ENCODE results near the gene MAPRE2.
A peak's percentile ranks its signal among the peaks of the same experiment; 100 is the strongest.

Gene MAPRE2

GRCh38 chr18:35040988-35041814 lies at the start of gene MAPRE2:
Gene MAPRE2 (plus strand): TSS chr18:35041413. CDS start chr18:35041540, 127 bp downstream.
- Histone ChIP-seq H3K9me3 (ENCODE audit: control insufficient read depth, low read length) (no peaks in the 10 kb centered on the region), H3K9ac (ENCODE audit: low read length) (peak within 1 kb of the TSS; percentile 84), H3K4me3 (ENCODE audit: low read length) (peak within 1 kb of the TSS; percentile 94), H3K27me3 (replicated peaks; ENCODE audit: control insufficient read depth, insufficient read depth, low read length) (no peaks in the 10 kb centered on the region), H3K4me1 (ENCODE audit: control insufficient read depth, insufficient read depth, low read length) (peaks cover 27% of the 10 kb centered on the region), H3K36me3 (ENCODE audit: control insufficient read depth, insufficient read depth, low read length, severe bottlenecking) (no peaks in the 10 kb centered on the region)
- peak; percentile 99 for DNase-seq (ENCODE audit: low read depth)

GRCh38 chr18:34991561-34991960 lies 49.7 kb upstream of the MAPRE2 start:
- Histone ChIP-seq H3K9ac (ENCODE audit: low read length) (no peak overlapping the region), H3K36me3 (ENCODE audit: control insufficient read depth, insufficient read depth, low read length, severe bottlenecking) (no peaks in the 10 kb centered on the region), H3K4me1 (ENCODE audit: control insufficient read depth, insufficient read depth, low read length) (no peaks in the 10 kb centered on the region), H3K4me3 (ENCODE audit: low read length) (no peak overlapping the region), H3K9me3 (ENCODE audit: control insufficient read depth, low read length) (no peaks in the 10 kb centered on the region), H3K27me3 (replicated peaks; ENCODE audit: control insufficient read depth, insufficient read depth, low read length) (no peaks in the 10 kb centered on the region)
- DNase-seq (ENCODE audit: low read depth): no peak

GRCh38 chr18:34993289-34993688 lies 47.9 kb upstream of the MAPRE2 start:
- no peaks in the 10 kb centered on the region for H3K4me1 ChIP-seq (ENCODE audit: control insufficient read depth, insufficient read depth, low read length)
- no peak overlapping the region for H3K9ac ChIP-seq (ENCODE audit: low read length)
- no peak overlapping the region for H3K4me3 ChIP-seq (ENCODE audit: low read length)
- H3K27me3 ChIP-seq (replicated peaks; ENCODE audit: control insufficient read depth, insufficient read depth, low read length): no peaks in the 10 kb centered on the region
- no peaks in the 10 kb centered on the region for H3K36me3 ChIP-seq (ENCODE audit: control insufficient read depth, insufficient read depth, low read length, severe bottlenecking)
- no peaks in the 10 kb centered on the region for H3K9me3 ChIP-seq (ENCODE audit: control insufficient read depth, low read length)
- DNase-seq (ENCODE audit: low read depth): no peak

DNA sequence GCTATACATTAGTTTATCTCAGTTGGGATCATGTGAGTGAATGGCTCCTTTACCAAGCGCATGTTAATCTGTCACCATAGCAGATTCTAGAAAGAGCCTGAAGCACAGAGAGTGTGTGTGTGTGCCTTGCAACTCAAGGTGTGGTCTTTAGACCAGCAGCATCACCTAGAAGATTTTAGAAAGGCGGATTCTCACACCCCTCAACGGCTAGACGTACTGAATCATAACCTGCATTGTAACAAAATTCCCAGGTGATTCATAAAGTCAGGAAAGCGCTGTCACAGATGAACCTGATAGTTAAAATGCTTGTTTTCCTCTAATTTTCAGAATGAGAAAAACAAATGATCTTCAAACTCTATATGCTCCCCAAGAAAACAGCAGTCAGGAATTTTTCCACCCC lies 45.5 kb upstream of the MAPRE2 start:
- no peak for DNase-seq (ENCODE audit: low read depth)
- H3K4me3 ChIP-seq (ENCODE audit: low read length): no peak overlapping the region
- no peaks in the 10 kb centered on the region for H3K36me3 ChIP-seq (ENCODE audit: control insufficient read depth, insufficient read depth, low read length, severe bottlenecking)
- H3K9ac ChIP-seq (ENCODE audit: low read length): no peak overlapping the region
- H3K27me3 ChIP-seq (replicated peaks; ENCODE audit: control insufficient read depth, insufficient read depth, low read length): no peaks in the 10 kb centered on the region
- H3K4me1 ChIP-seq (ENCODE audit: control insufficient read depth, insufficient read depth, low read length): peaks cover 5% of the 10 kb centered on the region
- no peaks in the 10 kb centered on the region for H3K9me3 ChIP-seq (ENCODE audit: control insufficient read depth, low read length)

GRCh38 chr18:34998661-34999060 lies 42.6 kb upstream of the MAPRE2 start:
- Histone ChIP-seq H3K4me3 (ENCODE audit: low read length) (no peak overlapping the region), H3K4me1 (ENCODE audit: control insufficient read depth, insufficient read depth, low read length) (peaks cover 5% of the 10 kb centered on the region), H3K9me3 (ENCODE audit: control insufficient read depth, low read length) (no peaks in the 10 kb centered on the region), H3K9ac (ENCODE audit: low read length) (no peak overlapping the region), H3K27me3 (replicated peaks; ENCODE audit: control insufficient read depth, insufficient read depth, low read length) (no peaks in the 10 kb centered on the region), H3K36me3 (ENCODE audit: control insufficient read depth, insufficient read depth, low read length, severe bottlenecking) (no peaks in the 10 kb centered on the region)
- DNase-seq (ENCODE audit: low read depth): no peak

- Histone ChIP-seq H3K36me3 (ENCODE audit: control insufficient read depth, insufficient read depth, low read length, severe bottlenecking) (no peaks in the 10 kb centered on the region), H3K4me1 (ENCODE audit: control insufficient read depth, insufficient read depth, low read length) (peaks cover 5% of the 10 kb centered on the region), H3K4me3 (ENCODE audit: low read length) (no peak overlapping the region), H3K27me3 (replicated peaks; ENCODE audit: control insufficient read depth, insufficient read depth, low read length) (no peaks in the 10 kb centered on the region), H3K9me3 (ENCODE audit: control insufficient read depth, low read length) (no peaks in the 10 kb centered on the region), H3K9ac (ENCODE audit: low read length) (no peak overlapping the region)
- DNase-seq (ENCODE audit: low read depth): no peak
These were observed 41.4 kb upstream of the MAPRE2 start for GRCh38 chr18:34999756-35000289.

DNA sequence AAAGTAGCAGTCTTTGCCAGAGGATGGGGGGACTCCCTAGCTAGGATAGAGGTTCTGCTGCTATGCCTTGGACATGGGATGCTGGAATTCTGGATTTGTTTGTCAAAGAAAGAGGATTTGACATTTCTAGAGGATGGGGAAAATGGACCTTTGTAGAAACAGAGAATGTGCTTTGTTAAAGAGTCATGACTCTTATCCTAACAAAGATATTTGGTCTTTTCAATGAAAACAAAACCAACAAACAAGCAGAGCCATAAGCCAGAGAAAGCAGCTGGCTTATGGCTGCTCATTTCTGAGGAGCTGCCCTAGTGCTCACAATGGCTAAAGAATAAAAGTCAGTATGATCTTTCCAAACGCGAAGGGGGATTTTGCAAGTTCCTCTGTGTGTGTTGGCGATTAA lies 40.8 kb upstream of the MAPRE2 start:
- no peak for DNase-seq (ENCODE audit: low read depth)
- Histone ChIP-seq H3K9ac (ENCODE audit: low read length) (no peak overlapping the region), H3K4me3 (ENCODE audit: low read length) (no peak overlapping the region), H3K36me3 (ENCODE audit: control insufficient read depth, insufficient read depth, low read length, severe bottlenecking) (no peaks in the 10 kb centered on the region), H3K4me1 (ENCODE audit: control insufficient read depth, insufficient read depth, low read length) (peaks cover 5% of the 10 kb centered on the region), H3K27me3 (replicated peaks; ENCODE audit: control insufficient read depth, insufficient read depth, low read length) (no peaks in the 10 kb centered on the region), H3K9me3 (ENCODE audit: control insufficient read depth, low read length) (no peaks in the 10 kb centered on the region)

GRCh38 chr18:35002120-35002519 lies 39.1 kb upstream of the MAPRE2 start:
- no peak for DNase-seq (ENCODE audit: low read depth)
- Histone ChIP-seq H3K4me1 (ENCODE audit: control insufficient read depth, insufficient read depth, low read length) (peaks cover 5% of the 10 kb centered on the region), H3K36me3 (ENCODE audit: control insufficient read depth, insufficient read depth, low read length, severe bottlenecking) (no peaks in the 10 kb centered on the region), H3K27me3 (replicated peaks; ENCODE audit: control insufficient read depth, insufficient read depth, low read length) (no peaks in the 10 kb centered on the region), H3K4me3 (ENCODE audit: low read length) (no peak overlapping the region), H3K9ac (ENCODE audit: low read length) (no peak overlapping the region), H3K9me3 (ENCODE audit: control insufficient read depth, low read length) (no peaks in the 10 kb centered on the region)

DNA sequence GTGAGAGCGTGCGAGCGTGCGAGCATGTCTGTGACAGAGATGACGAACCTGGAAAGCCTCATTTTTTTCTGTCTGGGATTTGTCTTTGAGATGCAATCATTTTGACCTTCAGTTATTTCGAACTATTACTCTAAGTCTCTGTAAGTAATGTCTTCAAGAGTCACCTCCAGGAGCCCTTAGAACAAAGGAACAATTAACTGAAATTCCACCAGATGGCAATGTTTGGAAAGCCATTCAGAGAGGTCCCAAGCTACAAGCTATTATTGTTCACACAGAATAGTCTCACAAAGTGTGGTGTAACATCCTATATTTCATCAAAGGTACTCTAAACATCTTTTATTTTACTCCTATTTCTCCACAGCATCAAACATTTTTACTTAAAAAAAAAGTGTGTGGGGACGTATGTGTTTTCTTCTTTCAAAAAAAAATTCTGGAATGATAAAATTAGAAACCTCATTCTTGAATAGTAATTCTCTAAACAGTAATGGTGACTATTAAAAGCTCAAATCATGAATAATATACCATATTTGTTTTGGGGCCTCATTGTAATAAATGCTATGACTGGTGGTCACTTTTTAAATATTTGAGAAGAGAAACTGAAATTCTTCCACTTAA lies 35.1 kb upstream of the MAPRE2 start:
- H3K27me3 ChIP-seq (replicated peaks; ENCODE audit: control insufficient read depth, insufficient read depth, low read length): no peaks in the 10 kb centered on the region
- no peaks in the 10 kb centered on the region for H3K36me3 ChIP-seq (ENCODE audit: control insufficient read depth, insufficient read depth, low read length, severe bottlenecking)
- no peak overlapping the region for H3K4me3 ChIP-seq (ENCODE audit: low read length)
- H3K9me3 ChIP-seq (ENCODE audit: control insufficient read depth, low read length): no peaks in the 10 kb centered on the region
- DNase-seq (ENCODE audit: low read depth): peak; percentile 89
- no peak overlapping the region for H3K9ac ChIP-seq (ENCODE audit: low read length)
- H3K4me1 ChIP-seq (ENCODE audit: control insufficient read depth, insufficient read depth, low read length): no peaks in the 10 kb centered on the region

- Histone ChIP-seq H3K27me3 (replicated peaks; ENCODE audit: control insufficient read depth, insufficient read depth, low read length) (no peaks in the 10 kb centered on the region), H3K9me3 (ENCODE audit: control insufficient read depth, low read length) (no peaks in the 10 kb centered on the region), H3K36me3 (ENCODE audit: control insufficient read depth, insufficient read depth, low read length, severe bottlenecking) (no peaks in the 10 kb centered on the region), H3K4me3 (ENCODE audit: low read length) (no peak overlapping the region), H3K9ac (ENCODE audit: low read length) (no peak overlapping the region), H3K4me1 (ENCODE audit: control insufficient read depth, insufficient read depth, low read length) (no peaks in the 10 kb centered on the region)
- no peak for DNase-seq (ENCODE audit: low read depth)
These were observed 31.1 kb upstream of the MAPRE2 start for GRCh38 chr18:35010156-35010555.

DNA sequence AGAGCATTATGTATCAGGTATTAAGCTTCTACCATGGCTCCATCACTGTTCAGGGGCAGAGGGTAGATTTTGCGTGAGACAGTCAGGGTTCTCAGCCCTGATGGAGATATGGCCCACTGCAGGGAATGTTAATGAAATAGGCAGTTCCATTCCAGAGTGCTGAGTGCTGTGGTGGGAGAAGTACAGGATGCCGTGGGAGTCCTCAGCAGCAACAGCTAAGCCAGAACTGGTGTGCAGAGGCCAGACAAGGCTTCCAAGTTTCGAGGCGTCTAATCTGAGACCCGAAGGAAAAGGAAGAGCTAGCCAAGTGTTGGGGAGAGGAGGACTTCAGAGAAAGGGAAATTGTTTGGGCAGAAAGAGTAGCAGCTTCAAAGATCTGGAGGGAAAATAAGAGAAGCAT lies 30.2 kb upstream of the MAPRE2 start:
- Histone ChIP-seq H3K36me3 (ENCODE audit: control insufficient read depth, insufficient read depth, low read length, severe bottlenecking) (no peaks in the 10 kb centered on the region), H3K9ac (ENCODE audit: low read length) (no peak overlapping the region), H3K4me1 (ENCODE audit: control insufficient read depth, insufficient read depth, low read length) (no peaks in the 10 kb centered on the region), H3K4me3 (ENCODE audit: low read length) (no peak overlapping the region), H3K9me3 (ENCODE audit: control insufficient read depth, low read length) (no peaks in the 10 kb centered on the region), H3K27me3 (replicated peaks; ENCODE audit: control insufficient read depth, insufficient read depth, low read length) (no peaks in the 10 kb centered on the region)
- no peak for DNase-seq (ENCODE audit: low read depth)
